ENCODE results near the gene NECAB3. TPM values are rescaled to one million over a fixed set of nuclear protein-coding genes. Genes with fewer than 3 reads are reported as not detected.
A peak's percentile ranks its signal among the peaks of the same experiment; 100 is the strongest.

The NECAB3 gene
- total RNA-seq, 1 experiment from 2014 or later: 46.4 TPM

- peak overlapping the region; percentile 74 to 76 for H3K4me3 ChIP-seq (ENCODE audit: low read depth in 2 of 2, low read length in 2 of 2)
- no peak for ATAC-seq
- peak overlapping the region; percentile 91 for H3K27ac ChIP-seq (ENCODE audit: low read length)
- DNase-seq (ENCODE audit: low read depth, low spot score): no peak
- H3K36me3 ChIP-seq (ENCODE audit: control insufficient read depth, insufficient read depth, low read length): peaks cover 6% of the 10 kb centered on the region; the same call in 1 of the 2 replicates
- ChIA-PET POLR2A (no interaction called here), CTCF (interaction anchor here (0.6 kb wide), 1 partner anchor 207 kb away, joined by 6 read pairs; no protein-coding TSS in a partner anchor)
- no peak for TF ChIP-seq REST (IDR thresholded peaks at IDR 0.05; ENCODE audit: insufficient read depth in 1 of 2, low read depth in 2 of 2, low read length in 1 of 2)
- no peak for TF ChIP-seq TCF7L2 (IDR thresholded peaks at IDR 0.05; ENCODE audit: low read depth, low read length)
- H3K27me3 ChIP-seq (ENCODE audit: control insufficient read depth, insufficient read depth, low read length): no peaks in the 10 kb centered on the region
- peaks cover 24% of the 10 kb centered on the region for H3K4me1 ChIP-seq (ENCODE audit: control insufficient read depth, insufficient read depth, low read length)
- intact Hi-C loops (cut with micrococcal nuclease; ENCODE audit: unreplicated experiment): no loop called here
- in situ Hi-C loops (cut with HindIII; ENCODE audit: low pct_unique_long_range_greater_than_20kb, low sequenced_read_pairs): no loop called here
- no peaks in the 10 kb centered on the region for H3K9me3 ChIP-seq (ENCODE audit: control insufficient read depth, insufficient read depth, low read depth, low read length)
- BruUV-seq (replicated peaks): no TSS peak
Measured at GRCh38 chr20:33673114-33673409, 1.2 kb downstream of the NECAB3 start.

- no peak for DNase-seq (ENCODE audit: low read depth, low spot score)
- peaks cover 6% of the 10 kb centered on the region; the same call in 1 of the 2 replicates for H3K36me3 ChIP-seq (ENCODE audit: control insufficient read depth, insufficient read depth, low read length)
- ChIA-PET CTCF (interaction anchor here (0.6 kb wide), 1 partner anchor 206 kb away, joined by 6 read pairs; no protein-coding TSS in a partner anchor), POLR2A (no interaction called here)
- TF ChIP-seq CTCF (IDR thresholded peaks at IDR 0.05): no peak
- no peak for TF ChIP-seq SIN3A (IDR thresholded peaks at IDR 0.05; ENCODE audit: borderline replicate concordance, insufficient read depth, low read depth, low read length)
- TF ChIP-seq TCF7L2 (IDR thresholded peaks at IDR 0.05; ENCODE audit: low read depth, low read length): no peak
- no peak for TF ChIP-seq POLR2AphosphoS5 (IDR thresholded peaks at IDR 0.05; ENCODE audit: low read depth, low read length)
- no peak for TF ChIP-seq REST (IDR thresholded peaks at IDR 0.05; ENCODE audit: insufficient read depth in 1 of 2, low read depth in 2 of 2, low read length in 1 of 2)
- peak overlapping the region; percentile 74 to 76 for H3K4me3 ChIP-seq (ENCODE audit: low read depth in 2 of 2, low read length in 2 of 2)
- BruUV-seq (replicated peaks): no TSS peak
- intact Hi-C loops (cut with micrococcal nuclease; ENCODE audit: unreplicated experiment): no loop called here
- H3K27ac ChIP-seq (ENCODE audit: low read length): peak overlapping the region; percentile 91
- H3K9me3 ChIP-seq (ENCODE audit: control insufficient read depth, insufficient read depth, low read depth, low read length): no peaks in the 10 kb centered on the region
- in situ Hi-C loops (cut with HindIII; ENCODE audit: low pct_unique_long_range_greater_than_20kb, low sequenced_read_pairs): no loop called here
- no peaks in the 10 kb centered on the region for H3K27me3 ChIP-seq (ENCODE audit: control insufficient read depth, insufficient read depth, low read length)
- no peak for ATAC-seq
- H3K4me1 ChIP-seq (ENCODE audit: control insufficient read depth, insufficient read depth, low read length): peaks cover 24% of the 10 kb centered on the region
Measured at GRCh38 chr20:33672426-33673113, 1.7 kb downstream of the NECAB3 start.

All from Panc1 (cell line).